ENCODE data around the gene COL26A1. TPM values are rescaled to one million over a fixed set of nuclear protein-coding genes. Genes with fewer than 3 reads are reported as not detected.

The COL26A1 gene
- total RNA-seq, 1 experiment from 2014 or later = 42.6 TPM

- Histone ChIP-seq H3T11ph (ENCODE audit: low read length) (no peak overlapping the region), H3K4me2 (ENCODE audit: insufficient read depth, insufficient read length, low read length) (no peak overlapping the region), H2BK5ac (ENCODE audit: insufficient read length, low read length) (no peak overlapping the region), H4K8ac (replicated peaks; ENCODE audit: insufficient read length, low read depth, low read length) (no peak overlapping the region), H2AK5ac (ENCODE audit: insufficient read length, low read length) (no peak overlapping the region), H3K4me1 (ENCODE audit: insufficient read depth, low read length) (peaks cover 12% of the 10 kb centered on the region; the same call in 1 of the 2 replicates), H2BK12ac (ENCODE audit: insufficient read length, low read depth, low read length) (peak overlapping the region; percentile 38), H3K9me3 (ENCODE audit: control insufficient read depth, low read depth, low read length) (no peaks in the 10 kb centered on the region), H2BK20ac (ENCODE audit: low read depth, low read length, poor library complexity, severe bottlenecking) (no peak overlapping the region), H3K79me1 (ENCODE audit: insufficient read depth, low read depth, low read length, poor library complexity, severe bottlenecking) (no peaks in the 10 kb centered on the region), H3K4ac (ENCODE audit: low read depth, low read length) (no peak overlapping the region), H3K23me2 (ENCODE audit: insufficient read length, low read depth, low read length, poor library complexity, severe bottlenecking) (no peaks in the 10 kb centered on the region), H3K23ac (ENCODE audit: insufficient read length, low read depth, low read length) (no peak overlapping the region), H2AFZ (ENCODE audit: low read length) (no peak overlapping the region), H4K20me1 (ENCODE audit: control insufficient read depth, insufficient read depth, insufficient read length) (no peaks in the 10 kb centered on the region), H2BK15ac (ENCODE audit: low read depth, low read length) (no peak overlapping the region), H4K5ac (ENCODE audit: insufficient read length, low read depth, low read length) (no peak overlapping the region), H3K9ac (ENCODE audit: extremely low read depth, insufficient read length, low read length) (no peak overlapping the region), H3K79me2 (ENCODE audit: insufficient read depth, low read length) (0 out of 2 replicates have a peak, but pooled peaks cover 2% of the 10 kb centered on the region), H4K91ac (ENCODE audit: insufficient read length, low read depth, low read length) (no peak overlapping the region), H3K27me3 (ENCODE audit: insufficient read depth, low read length) (no peaks in the 10 kb centered on the region), H3K18ac (ENCODE audit: insufficient read length, low read depth, low read length) (no peak overlapping the region), H3K56ac (ENCODE audit: insufficient read length, low read depth, low read length) (no peak overlapping the region), H3K27ac (ENCODE audit: insufficient read length, low read depth, low read length) (no peak overlapping the region), H3K14ac (ENCODE audit: insufficient read depth, low read length) (peak overlapping the region; percentile 4; the same call in 1 of the 2 replicates), H2BK120ac (ENCODE audit: low read depth, low read length, poor library complexity, severe bottlenecking) (no peak overlapping the region)
- DNase-seq = no peak
- H3K4me1 Mint-ChIP-seq = peaks cover 46 to 67% of the 10 kb centered on the region in 2 experiments
- peak overlapping the region; percentile 85 to 90 (median 90); a peak in 6 of 7 replicates for H3K27ac Mint-ChIP-seq
- H3K36me3 Mint-ChIP-seq (ENCODE audit: insufficient read depth in 1 of 3, low read depth in 3 of 3) = peaks cover 2 to 15% (median 9%) of the 10 kb centered on the region in 3 experiments; a peak in 6 of 7 replicates
- peak overlapping the region in 1 of 2 experiments; percentile 48; a peak in 1 of 5 replicates for H3K4me3 Mint-ChIP-seq
- WGBS (ENCODE audit: extremely low coverage, insufficient read length, low lambda C conversion rate) = no CpG with 5 or more reads among the region's 6 CpGs
- H3K27me3 Mint-ChIP-seq (ENCODE audit: low read depth) = no peaks in the 10 kb centered on the region
- H3K9me3 Mint-ChIP-seq = peaks cover 1 to 3% of the 10 kb centered on the region in 2 experiments; a peak in 3 of 5 replicates
- no peak for TF ChIP-seq CTCF (conservative IDR thresholded peaks at IDR 0.05)
Observed at GRCh38 chr7:101399759-101400158, 37.1 kb downstream of the COL26A1 start.
